ENCODE measurements around the gene SLFN12L.
"Not testable (repeated sequence)": the region's sequence is repeated elsewhere in the genome, so short reads cannot be mapped to it uniquely, and the experiment has no call there.

SLFN12L gene

DNA sequence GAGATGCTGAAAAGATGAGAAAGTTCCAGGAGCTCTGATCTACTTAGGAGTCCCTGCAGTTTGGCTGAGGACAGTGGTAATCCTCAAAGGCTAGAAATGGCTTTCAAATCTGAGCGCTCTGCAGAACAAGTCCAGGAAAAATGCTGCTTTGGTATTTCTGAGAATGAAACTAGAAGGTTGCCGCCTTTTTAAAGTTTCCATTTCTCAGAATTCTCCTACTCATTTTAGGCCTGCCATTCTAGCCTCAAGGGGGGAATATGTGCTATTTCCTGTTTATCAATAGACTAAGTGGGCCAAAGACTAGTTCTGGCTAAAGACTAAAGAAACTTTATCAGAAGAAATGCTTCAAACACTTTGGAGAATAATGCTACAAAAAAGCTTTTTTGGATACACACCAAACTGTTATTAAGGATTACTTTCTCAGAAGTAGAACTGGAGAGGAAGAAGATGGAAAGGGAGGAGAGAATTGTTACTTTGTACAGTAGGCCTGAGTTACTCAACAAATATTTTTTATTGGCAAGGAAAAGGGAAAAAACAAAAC is at the start of gene SLFN12L:
SLFN12L (minus strand) TSS at position 78 of the 541 bp plus-strand sequence. CDS start 15,314 bp downstream, outside the sequence.
- Histone ChIP-seq H3K9ac (ENCODE audit: low read length) (no peak within 1 kb of the TSS), H3K4me1 (ENCODE audit: control insufficient read depth, insufficient read depth, low read length) (peaks cover 2% of the 10 kb centered on the region), H3K36me3 (ENCODE audit: control insufficient read depth, insufficient read depth, low read length) (no peaks in the 10 kb centered on the region), H3K4me3 (ENCODE audit: low read length) (peak within 1 kb of the TSS; percentile 26), H3K27ac (ENCODE audit: low read depth, low read length) (no peak within 1 kb of the TSS), H3K27me3 (ENCODE audit: control insufficient read depth, insufficient read depth, low read length) (no peaks in the 10 kb centered on the region)

DNA sequence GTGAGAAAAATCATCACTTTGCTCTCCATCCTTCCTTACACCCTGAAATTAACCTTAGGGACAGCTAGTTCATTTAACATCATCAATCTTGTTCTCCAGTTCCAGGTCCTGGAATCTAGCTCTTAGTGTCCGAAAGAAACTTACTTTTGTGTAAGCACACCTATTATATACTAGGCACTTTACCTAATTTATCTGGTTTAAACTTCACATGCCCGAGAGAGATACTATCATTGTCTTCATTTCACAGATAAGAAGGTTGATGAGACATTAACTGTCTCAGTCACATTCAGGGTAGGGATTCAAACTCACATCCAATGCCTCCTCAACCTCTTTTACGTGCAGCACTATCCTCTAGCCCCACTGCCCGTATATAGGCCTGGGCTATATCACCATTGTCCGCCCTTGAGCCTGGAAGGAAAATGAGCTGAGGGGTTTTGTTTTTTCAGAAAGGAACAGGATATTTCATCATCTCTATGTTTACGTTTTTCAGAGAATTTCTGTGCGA is 49.1 kb upstream of the SLFN12L start:
- Histone ChIP-seq H3K27ac (ENCODE audit: low read depth, low read length) (peak overlapping the region; percentile 93), H3K9ac (ENCODE audit: low read length) (no peak overlapping the region), H3K27me3 (ENCODE audit: control insufficient read depth, insufficient read depth, low read length) (no peaks in the 10 kb centered on the region), H3K4me3 (ENCODE audit: low read length) (peak overlapping the region; percentile 100), H3K4me1 (ENCODE audit: control insufficient read depth, insufficient read depth, low read length) (peaks cover 7% of the 10 kb centered on the region), H3K36me3 (ENCODE audit: control insufficient read depth, insufficient read depth, low read length) (no peaks in the 10 kb centered on the region)

DNA sequence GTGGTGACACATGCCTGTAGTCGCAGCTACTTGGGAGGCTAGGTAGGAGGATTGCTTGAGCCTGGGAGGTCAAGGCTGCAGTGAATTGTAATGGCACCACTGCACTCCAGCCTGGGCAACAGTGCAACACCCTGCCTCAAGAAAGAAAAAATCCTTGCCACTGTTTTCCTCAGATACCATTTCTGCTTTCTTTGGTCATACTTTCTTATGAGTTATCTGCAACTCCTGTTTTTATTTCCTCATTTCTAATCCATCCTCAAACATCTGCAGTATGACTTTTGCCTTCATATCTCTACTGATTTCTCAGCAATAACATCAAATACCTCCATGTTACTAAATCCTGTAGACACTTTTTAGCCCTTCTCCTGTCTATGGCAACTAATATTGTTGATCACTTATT is 46.6 kb upstream of the SLFN12L start:
- no peak overlapping the region for H3K27ac ChIP-seq (ENCODE audit: low read depth, low read length)
- H3K4me3 ChIP-seq (ENCODE audit: low read length), result no peak overlapping the region
- no peak overlapping the region for H3K9ac ChIP-seq (ENCODE audit: low read length)
- H3K36me3 ChIP-seq (ENCODE audit: control insufficient read depth, insufficient read depth, low read length), result no peaks in the 10 kb centered on the region
- H3K27me3 ChIP-seq (ENCODE audit: control insufficient read depth, insufficient read depth, low read length), result no peaks in the 10 kb centered on the region
- peaks cover 7% of the 10 kb centered on the region for H3K4me1 ChIP-seq (ENCODE audit: control insufficient read depth, insufficient read depth, low read length)

- H3K36me3 ChIP-seq (ENCODE audit: control insufficient read depth, insufficient read depth, low read length), result no peaks in the 10 kb centered on the region
- peaks cover 11% of the 10 kb centered on the region for H3K4me1 ChIP-seq (ENCODE audit: control insufficient read depth, insufficient read depth, low read length)
- H3K27ac ChIP-seq (ENCODE audit: low read depth, low read length), result peak overlapping the region; percentile 94
- no peaks in the 10 kb centered on the region for H3K27me3 ChIP-seq (ENCODE audit: control insufficient read depth, insufficient read depth, low read length)
- H3K4me3 ChIP-seq (ENCODE audit: low read length), result peak overlapping the region; percentile 97
- peak overlapping the region; percentile 92 for H3K9ac ChIP-seq (ENCODE audit: low read length)
Measured at GRCh38 chr17:35578929-35579432, 41.5 kb upstream of the SLFN12L start.

DNA sequence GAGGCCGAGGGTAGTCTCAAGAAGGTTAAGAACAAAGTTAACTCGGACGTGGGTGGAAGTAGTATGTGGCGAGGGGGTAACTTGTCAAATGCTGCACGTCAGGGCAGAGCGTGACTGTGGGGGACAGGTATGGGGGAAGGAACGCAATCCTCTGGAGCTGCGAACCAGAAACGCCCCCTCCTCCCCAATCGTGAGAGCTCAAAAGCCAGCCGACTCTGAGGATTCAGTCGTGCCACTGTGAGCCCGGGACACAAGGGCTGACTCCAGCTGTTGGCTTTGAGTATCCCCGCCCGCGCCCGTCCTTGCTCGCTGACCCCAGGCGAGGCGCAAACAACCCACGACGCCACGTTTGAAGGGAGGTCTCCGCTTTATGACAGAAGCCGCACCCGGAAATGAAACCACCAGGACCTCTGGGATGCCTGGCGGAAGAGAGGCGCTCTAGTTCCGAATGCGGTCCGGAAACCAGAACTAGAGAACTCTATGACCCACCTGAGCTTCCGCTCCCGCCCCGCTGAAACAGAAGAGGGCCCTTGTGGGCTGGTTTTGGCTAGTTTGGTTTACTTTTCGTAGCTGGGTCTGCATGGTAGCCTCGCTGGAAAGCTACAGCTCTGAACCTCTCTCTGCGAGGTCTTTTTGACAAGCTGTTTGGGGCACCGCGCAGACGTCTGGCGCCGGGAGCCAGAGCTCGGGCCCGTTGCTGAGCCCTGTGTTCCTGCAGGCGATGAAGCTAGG is 40.9 kb upstream of the SLFN12L start, which contains the start of gene PEX12:
PEX12 (minus strand) TSS at position 375 of the 732 bp plus-strand sequence. CDS start 550 bp downstream, outside the sequence.
- Histone ChIP-seq H3K4me1 (ENCODE audit: control insufficient read depth, insufficient read depth, low read length) (peaks cover 11% of the 10 kb centered on the region), H3K4me3 (ENCODE audit: low read length) (peak within 1 kb of the TSS; percentile 97), H3K36me3 (ENCODE audit: control insufficient read depth, insufficient read depth, low read length) (no peaks in the 10 kb centered on the region), H3K27ac (ENCODE audit: low read depth, low read length) (peak within 1 kb of the TSS; percentile 94), H3K9ac (ENCODE audit: low read length) (peak within 1 kb of the TSS; percentile 92), H3K27me3 (ENCODE audit: control insufficient read depth, insufficient read depth, low read length) (no peaks in the 10 kb centered on the region)

GRCh38 chr17:35577830-35578196 is 40.3 kb upstream of the SLFN12L start:
- Histone ChIP-seq H3K27ac (ENCODE audit: low read depth, low read length) (peak overlapping the region; percentile 94), H3K36me3 (ENCODE audit: control insufficient read depth, insufficient read depth, low read length) (no peaks in the 10 kb centered on the region), H3K4me3 (ENCODE audit: low read length) (peak overlapping the region; percentile 97), H3K4me1 (ENCODE audit: control insufficient read depth, insufficient read depth, low read length) (peaks cover 11% of the 10 kb centered on the region), H3K9ac (ENCODE audit: low read length) (peak overlapping the region; percentile 92), H3K27me3 (ENCODE audit: control insufficient read depth, insufficient read depth, low read length) (no peaks in the 10 kb centered on the region)

- Histone ChIP-seq H3K9ac (ENCODE audit: low read length) (no peak overlapping the region), H3K27ac (ENCODE audit: low read depth, low read length) (no peak overlapping the region), H3K27me3 (ENCODE audit: control insufficient read depth, insufficient read depth, low read length) (no peaks in the 10 kb centered on the region), H3K36me3 (ENCODE audit: control insufficient read depth, insufficient read depth, low read length) (no peaks in the 10 kb centered on the region), H3K4me1 (ENCODE audit: control insufficient read depth, insufficient read depth, low read length) (peaks cover 11% of the 10 kb centered on the region), H3K4me3 (ENCODE audit: low read length) (no peak overlapping the region)
Measured at GRCh38 chr17:35575759-35576158, 38.3 kb upstream of the SLFN12L start.

DNA sequence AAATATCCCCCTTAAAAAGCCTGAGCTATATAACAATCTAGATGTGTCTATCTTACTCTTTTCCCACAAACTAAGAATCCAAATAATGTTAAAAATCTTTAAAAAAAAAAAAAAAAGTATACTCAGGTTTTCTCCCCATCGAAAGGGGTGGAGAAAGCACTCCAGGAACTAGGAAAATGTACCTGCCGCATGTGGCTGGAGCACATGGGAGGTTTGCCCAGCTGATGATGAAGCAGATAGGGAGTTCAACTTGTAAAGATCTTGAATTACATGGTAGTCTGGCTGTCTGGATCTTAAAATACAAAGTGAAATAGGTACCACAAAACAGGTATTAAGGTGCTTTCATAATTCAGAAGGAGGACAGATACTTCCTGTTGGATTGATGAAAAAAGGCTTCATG is 31.9 kb upstream of the SLFN12L start:
- H3K36me3 ChIP-seq (ENCODE audit: control insufficient read depth, insufficient read depth, low read length), result no peaks in the 10 kb centered on the region
- peak overlapping the region; percentile 89 for H3K4me3 ChIP-seq (ENCODE audit: low read length)
- no peak overlapping the region for H3K9ac ChIP-seq (ENCODE audit: low read length)
- no peaks in the 10 kb centered on the region for H3K27me3 ChIP-seq (ENCODE audit: control insufficient read depth, insufficient read depth, low read length)
- H3K27ac ChIP-seq (ENCODE audit: low read depth, low read length), result no peak overlapping the region
- peaks cover 2% of the 10 kb centered on the region for H3K4me1 ChIP-seq (ENCODE audit: control insufficient read depth, insufficient read depth, low read length)

- H3K36me3 ChIP-seq (ENCODE audit: control insufficient read depth, insufficient read depth, low read length), result no peaks in the 10 kb centered on the region
- peak overlapping the region; percentile 63 for H3K9ac ChIP-seq (ENCODE audit: low read length)
- H3K4me3 ChIP-seq (ENCODE audit: low read length), result peak overlapping the region; percentile 89
- no peaks in the 10 kb centered on the region for H3K27me3 ChIP-seq (ENCODE audit: control insufficient read depth, insufficient read depth, low read length)
- H3K4me1 ChIP-seq (ENCODE audit: control insufficient read depth, insufficient read depth, low read length), result peaks cover 2% of the 10 kb centered on the region
- H3K27ac ChIP-seq (ENCODE audit: low read depth, low read length), result peak overlapping the region; percentile 78
Measured at GRCh38 chr17:35568561-35568960, 31.1 kb upstream of the SLFN12L start.

GRCh38 chr17:35566968-35567367 is 29.5 kb upstream of the SLFN12L start:
- H3K4me1 ChIP-seq (ENCODE audit: control insufficient read depth, insufficient read depth, low read length), result peaks cover 2% of the 10 kb centered on the region
- H3K36me3 ChIP-seq (ENCODE audit: control insufficient read depth, insufficient read depth, low read length), result no peaks in the 10 kb centered on the region
- H3K27me3 ChIP-seq (ENCODE audit: control insufficient read depth, insufficient read depth, low read length), result no peaks in the 10 kb centered on the region
- H3K27ac ChIP-seq (ENCODE audit: low read depth, low read length), result no peak overlapping the region
- H3K4me3 ChIP-seq (ENCODE audit: low read length), result peak overlapping the region; percentile 7
- H3K9ac ChIP-seq (ENCODE audit: low read length), result no peak overlapping the region

- H3K4me3 ChIP-seq (ENCODE audit: low read length); H3K27me3 ChIP-seq (ENCODE audit: control insufficient read depth, insufficient read depth, low read length); H3K36me3 ChIP-seq (ENCODE audit: control insufficient read depth, insufficient read depth, low read length); H3K9ac ChIP-seq (ENCODE audit: low read length); H3K4me1 ChIP-seq (ENCODE audit: control insufficient read depth, insufficient read depth, low read length); H3K27ac ChIP-seq (ENCODE audit: low read depth, low read length): not testable (repeated sequence)
Measured at GRCh38 chr17:35563181-35563580, 25.7 kb upstream of the SLFN12L start.

GRCh38 chr17:35560703-35561102 is 23.2 kb upstream of the SLFN12L start, which contains the start of gene SLFN14:
SLFN14 (minus strand) TSS chr17:35560819; CDS start chr17:35558062, 2,757 bp downstream.
- H3K27ac ChIP-seq (ENCODE audit: low read depth, low read length), result no peak within 1 kb of the TSS
- H3K9ac ChIP-seq (ENCODE audit: low read length), result no peak within 1 kb of the TSS
- H3K4me3 ChIP-seq (ENCODE audit: low read length), result no peak within 1 kb of the TSS
- peaks cover 2% of the 10 kb centered on the region for H3K27me3 ChIP-seq (ENCODE audit: control insufficient read depth, insufficient read depth, low read length)
- H3K36me3 ChIP-seq (ENCODE audit: control insufficient read depth, insufficient read depth, low read length), result no peaks in the 10 kb centered on the region
- H3K4me1 ChIP-seq (ENCODE audit: control insufficient read depth, insufficient read depth, low read length), result no peaks in the 10 kb centered on the region
